ENCODE data around the gene NOPCHAP1. TPM values are rescaled to one million over a fixed set of nuclear protein-coding genes. Genes with fewer than 3 reads are reported as not detected.

NOPCHAP1 gene
- total RNA-seq, 1 experiment from 2014 or later, result 49.3 TPM

GRCh38 chr12:104952816-104953215 is 33.3 kb upstream of the NOPCHAP1 start:
- no peak overlapping the region for H3K27ac ChIP-seq (ENCODE audit: insufficient read length, low read depth, low read length)
- no peak for TF ChIP-seq CTCF (conservative IDR thresholded peaks at IDR 0.05)
- H2BK20ac ChIP-seq (ENCODE audit: low read depth, low read length, poor library complexity, severe bottlenecking), result no peak overlapping the region
- no peak overlapping the region for H2AFZ ChIP-seq (ENCODE audit: low read length)
- no peaks in the 10 kb centered on the region for H4K20me1 ChIP-seq (ENCODE audit: control insufficient read depth, insufficient read depth, insufficient read length)
- no peak overlapping the region for H2AK5ac ChIP-seq (ENCODE audit: insufficient read length, low read length)
- no CpG with 5 or more reads among the region's 3 CpGs for WGBS (ENCODE audit: extremely low coverage, insufficient read length, low lambda C conversion rate)
- H2BK5ac ChIP-seq (ENCODE audit: insufficient read length, low read length), result no peak overlapping the region
- H4K5ac ChIP-seq (ENCODE audit: insufficient read length, low read depth, low read length), result no peak overlapping the region
- H3K9me3 ChIP-seq (ENCODE audit: control insufficient read depth, low read depth, low read length), result no peaks in the 10 kb centered on the region
- Mint-ChIP-seq H3K9me3 (no peaks in the 10 kb centered on the region; a peak in 1 of 5 replicates), H3K27me3 (ENCODE audit: low read depth) (peaks cover 24% of the 10 kb centered on the region), H3K27ac (no peak overlapping the region), H3K36me3 (ENCODE audit: insufficient read depth in 1 of 3, low read depth in 3 of 3) (no peaks in the 10 kb centered on the region), H3K4me3 (no peak overlapping the region), H3K4me1 (peaks cover 3 to 5% of the 10 kb centered on the region in 2 experiments; a peak in 2 of 4 replicates)
- H4K91ac ChIP-seq (ENCODE audit: insufficient read length, low read depth, low read length), result no peak overlapping the region
- H3K4me2 ChIP-seq (ENCODE audit: insufficient read depth, insufficient read length, low read length), result no peak overlapping the region
- no peak overlapping the region for H2BK12ac ChIP-seq (ENCODE audit: insufficient read length, low read depth, low read length)
- H3K18ac ChIP-seq (ENCODE audit: insufficient read length, low read depth, low read length), result no peak overlapping the region
- no peaks in the 10 kb centered on the region for H3K4me1 ChIP-seq (ENCODE audit: insufficient read depth, low read length)
- no peak overlapping the region for H3K4ac ChIP-seq (ENCODE audit: low read depth, low read length)
- H3K23me2 ChIP-seq (ENCODE audit: insufficient read length, low read depth, low read length, poor library complexity, severe bottlenecking), result no peaks in the 10 kb centered on the region
- no peak overlapping the region for H2BK15ac ChIP-seq (ENCODE audit: low read depth, low read length)
- H3K14ac ChIP-seq (ENCODE audit: insufficient read depth, low read length), result no peak overlapping the region
- peaks cover 2% of the 10 kb centered on the region; the same call in 1 of the 2 replicates for H3K27me3 ChIP-seq (ENCODE audit: insufficient read depth, low read length)
- no peaks in the 10 kb centered on the region for H3K79me1 ChIP-seq (ENCODE audit: insufficient read depth, low read depth, low read length, poor library complexity, severe bottlenecking)
- no peaks in the 10 kb centered on the region for H3K79me2 ChIP-seq (ENCODE audit: insufficient read depth, low read length)
- DNase-seq, result no peak
- no peak overlapping the region for H3K56ac ChIP-seq (ENCODE audit: insufficient read length, low read depth, low read length)
- no peak overlapping the region for H2BK120ac ChIP-seq (ENCODE audit: low read depth, low read length, poor library complexity, severe bottlenecking)
- H3K9ac ChIP-seq (ENCODE audit: extremely low read depth, insufficient read length, low read length), result no peak overlapping the region
- H3T11ph ChIP-seq (ENCODE audit: low read length), result no peak overlapping the region
- no peak overlapping the region for H3K23ac ChIP-seq (ENCODE audit: insufficient read length, low read depth, low read length)
- no peak overlapping the region for H4K8ac ChIP-seq (replicated peaks; ENCODE audit: insufficient read length, low read depth, low read length)

Data from H9 (cell line).